ENCODE results near the gene E2F1.

The E2F1 gene

GRCh38 chr20:33679758-33680485 lies 6.3 kb downstream of the E2F1 start:
- H4K20me1 ChIP-seq (ENCODE audit: insufficient read depth, low read length): no peaks in the 10 kb centered on the region
- H3K36me3 ChIP-seq (replicated peaks; ENCODE audit: insufficient read depth, low read length): no peaks in the 10 kb centered on the region
- no peak overlapping the region for H3K27ac ChIP-seq (ENCODE audit: low read length)
- TF ChIP-seq CTCF (IDR thresholded peaks at IDR 0.05; ENCODE audit: low read length): no peak
- TF ChIP-seq EZH2 (optimal IDR thresholded peaks at IDR 0.05; ENCODE audit: low read depth, low read length): no peak
- no peak for TF ChIP-seq EZH2phosphoT487 (IDR thresholded peaks at IDR 0.05; ENCODE audit: low read length)
- no peaks in the 10 kb centered on the region for H3K9me2 ChIP-seq (replicated peaks; ENCODE audit: insufficient read depth, low read length)
- H3F3A ChIP-seq (ENCODE audit: insufficient read depth, low read length): peaks cover 15% of the 10 kb centered on the region
- no peak overlapping the region for H3K4me3 ChIP-seq (ENCODE audit: low read length)
- no peak overlapping the region for H3K9ac ChIP-seq (ENCODE audit: low read length)
- peaks cover 53% of the 10 kb centered on the region for H3K79me2 ChIP-seq (ENCODE audit: low read length)
- no peak for DNase-seq
- H2AFZ ChIP-seq (ENCODE audit: low read length): no peak overlapping the region
- H3K9me3 ChIP-seq (replicated peaks; ENCODE audit: insufficient read depth, low read length): no peaks in the 10 kb centered on the region
- no peak overlapping the region for H3K4me2 ChIP-seq (ENCODE audit: low read depth, low read length)
- no peaks in the 10 kb centered on the region for H3K27me3 ChIP-seq (replicated peaks; ENCODE audit: insufficient read depth, low read length)
- H3K4me1 ChIP-seq (ENCODE audit: low read length): peaks cover 11% of the 10 kb centered on the region

- peaks cover 45% of the 10 kb centered on the region for H3K79me2 ChIP-seq (ENCODE audit: low read length)
Observed at GRCh38 chr20:33677991-33678702, 8.0 kb downstream of the E2F1 start.

More at GRCh38 chr20:33677991-33678702, 8.0 kb downstream of the E2F1 start:
- TF ChIP-seq CTCF (IDR thresholded peaks at IDR 0.05; ENCODE audit: low read length) (no peak), EZH2phosphoT487 (IDR thresholded peaks at IDR 0.05; ENCODE audit: low read length) (no peak), EZH2 (optimal IDR thresholded peaks at IDR 0.05; ENCODE audit: low read depth, low read length) (no peak)
- Histone ChIP-seq H3K9ac (ENCODE audit: low read length) (no peak overlapping the region), H3K9me2 (replicated peaks; ENCODE audit: insufficient read depth, low read length) (no peaks in the 10 kb centered on the region), H3F3A (ENCODE audit: insufficient read depth, low read length) (peaks cover 16% of the 10 kb centered on the region; the same call in 1 of the 2 replicates), H3K4me1 (ENCODE audit: low read length) (peaks cover 12% of the 10 kb centered on the region), H2AFZ (ENCODE audit: low read length) (no peak overlapping the region), H3K27me3 (replicated peaks; ENCODE audit: insufficient read depth, low read length) (no peaks in the 10 kb centered on the region), H4K20me1 (ENCODE audit: insufficient read depth, low read length) (no peaks in the 10 kb centered on the region), H3K36me3 (replicated peaks; ENCODE audit: insufficient read depth, low read length) (no peaks in the 10 kb centered on the region), H3K4me2 (ENCODE audit: low read depth, low read length) (no peak overlapping the region), H3K4me3 (ENCODE audit: low read length) (no peak overlapping the region), H3K27ac (ENCODE audit: low read length) (no peak overlapping the region), H3K9me3 (replicated peaks; ENCODE audit: insufficient read depth, low read length) (no peaks in the 10 kb centered on the region)
- peak; percentile 5 for DNase-seq
